ENCODE measurements around the gene ORM2.

Gene ORM2

GRCh38 chr9:114300153-114300845 is 29.4 kb upstream of the ORM2 start:
- H3K9me3 ChIP-seq (ENCODE audit: severe bottlenecking) = peaks cover 3% of the 10 kb centered on the region
- DNase-seq = no peak
- peaks cover 73% of the 10 kb centered on the region for H3K36me3 ChIP-seq
- TF ChIP-seq CTCF (IDR thresholded peaks at IDR 0.05; ENCODE audit: low read depth, low read length) = no peak
- no peaks in the 10 kb centered on the region for H3K27me3 ChIP-seq (ENCODE audit: insufficient read depth, low read depth, severe bottlenecking)
- no peak overlapping the region for H3K27ac ChIP-seq
- no peak overlapping the region for H3K4me3 ChIP-seq (ENCODE audit: low read depth, low read length)

- Histone ChIP-seq H3K9me3 (ENCODE audit: severe bottlenecking) (no peaks in the 10 kb centered on the region), H3K27ac (no peak overlapping the region), H3K27me3 (ENCODE audit: insufficient read depth, low read depth, severe bottlenecking) (no peaks in the 10 kb centered on the region), H3K36me3 (peaks cover 65% of the 10 kb centered on the region), H3K4me3 (ENCODE audit: low read depth, low read length) (no peak overlapping the region)
- TF ChIP-seq CTCF (IDR thresholded peaks at IDR 0.05; ENCODE audit: low read depth, low read length) = no peak
- DNase-seq = no peak
These were observed 28.5 kb upstream of the ORM2 start for GRCh38 chr9:114300846-114301797.

- no peaks in the 10 kb centered on the region for H3K9me3 ChIP-seq (ENCODE audit: severe bottlenecking)
- DNase-seq = no peak
- TF ChIP-seq CTCF (IDR thresholded peaks at IDR 0.05; ENCODE audit: low read depth, low read length) = no peak
- no peak overlapping the region for H3K4me3 ChIP-seq (ENCODE audit: low read depth, low read length)
- H3K27me3 ChIP-seq (ENCODE audit: insufficient read depth, low read depth, severe bottlenecking) = no peaks in the 10 kb centered on the region
- H3K27ac ChIP-seq = no peak overlapping the region
- H3K36me3 ChIP-seq = peaks cover 65% of the 10 kb centered on the region
These were observed 27.7 kb upstream of the ORM2 start for GRCh38 chr9:114301798-114302565.

GRCh38 chr9:114302727-114303126 is 26.9 kb upstream of the ORM2 start:
- no peak for DNase-seq
- Histone ChIP-seq H3K27ac (no peak overlapping the region), H3K27me3 (ENCODE audit: insufficient read depth, low read depth, severe bottlenecking) (no peaks in the 10 kb centered on the region), H3K36me3 (peaks cover 66% of the 10 kb centered on the region), H3K4me3 (ENCODE audit: low read depth, low read length) (no peak overlapping the region), H3K9me3 (ENCODE audit: severe bottlenecking) (no peaks in the 10 kb centered on the region)
- TF ChIP-seq CTCF (IDR thresholded peaks at IDR 0.05; ENCODE audit: low read depth, low read length) = no peak

- Histone ChIP-seq H3K4me3 (ENCODE audit: low read depth, low read length) (no peak overlapping the region), H3K27me3 (ENCODE audit: insufficient read depth, low read depth, severe bottlenecking) (no peaks in the 10 kb centered on the region), H3K36me3 (peaks cover 74% of the 10 kb centered on the region), H3K9me3 (ENCODE audit: severe bottlenecking) (no peaks in the 10 kb centered on the region), H3K27ac (no peak overlapping the region; the same call in 1 of the 2 replicates)
- no peak for TF ChIP-seq CTCF (IDR thresholded peaks at IDR 0.05; ENCODE audit: low read depth, low read length)
- DNase-seq = peak; percentile 6
These were observed 26.1 kb upstream of the ORM2 start for GRCh38 chr9:114303571-114303970.
